Measurements from ENCODE around the gene HOPX.

HOPX gene

DNA sequence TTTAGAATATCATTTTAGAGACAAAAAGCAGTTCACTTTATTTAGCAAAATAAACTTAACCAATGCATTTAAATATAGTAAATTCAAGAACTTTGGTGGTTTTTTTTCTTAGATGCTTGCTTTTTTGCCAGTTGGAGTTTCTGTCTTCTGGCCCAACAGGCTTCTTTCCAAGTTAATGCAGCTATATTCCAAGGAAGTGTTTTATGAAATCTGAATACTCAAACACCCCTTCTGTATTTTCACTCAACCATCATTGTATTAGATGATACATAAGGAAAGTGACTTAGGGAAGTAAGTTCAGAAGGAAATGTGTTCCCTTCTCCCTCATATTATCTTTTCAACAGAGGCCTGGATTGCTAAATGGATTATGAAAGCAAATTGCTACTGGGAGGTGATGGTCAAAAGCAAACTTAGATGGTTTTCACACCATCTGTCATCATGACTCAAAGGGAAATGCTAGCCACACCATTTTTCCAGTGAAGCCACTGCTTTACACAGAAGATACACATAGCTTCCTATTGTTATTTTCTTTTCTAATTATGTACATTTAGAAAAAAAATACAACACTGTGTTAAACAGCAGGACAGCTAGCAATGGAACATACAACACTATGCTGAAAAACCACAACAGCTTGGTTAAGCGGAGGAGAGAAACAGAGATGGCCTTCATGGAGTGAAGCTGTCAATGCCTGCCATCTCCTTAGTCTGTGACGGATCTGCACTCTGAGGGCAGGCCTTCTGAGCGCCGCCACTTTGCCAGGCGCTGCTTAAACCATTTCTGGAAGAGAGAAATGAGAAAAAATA, 32.9 kb downstream of the HOPX start:
- H3K4me2 ChIP-seq (ENCODE audit: low read depth, low read length), result no peak overlapping the region
- DNase-seq, result no peak
- H3F3A ChIP-seq (ENCODE audit: insufficient read depth, low read length), result no peaks in the 10 kb centered on the region
- TF ChIP-seq, protein P1, sequence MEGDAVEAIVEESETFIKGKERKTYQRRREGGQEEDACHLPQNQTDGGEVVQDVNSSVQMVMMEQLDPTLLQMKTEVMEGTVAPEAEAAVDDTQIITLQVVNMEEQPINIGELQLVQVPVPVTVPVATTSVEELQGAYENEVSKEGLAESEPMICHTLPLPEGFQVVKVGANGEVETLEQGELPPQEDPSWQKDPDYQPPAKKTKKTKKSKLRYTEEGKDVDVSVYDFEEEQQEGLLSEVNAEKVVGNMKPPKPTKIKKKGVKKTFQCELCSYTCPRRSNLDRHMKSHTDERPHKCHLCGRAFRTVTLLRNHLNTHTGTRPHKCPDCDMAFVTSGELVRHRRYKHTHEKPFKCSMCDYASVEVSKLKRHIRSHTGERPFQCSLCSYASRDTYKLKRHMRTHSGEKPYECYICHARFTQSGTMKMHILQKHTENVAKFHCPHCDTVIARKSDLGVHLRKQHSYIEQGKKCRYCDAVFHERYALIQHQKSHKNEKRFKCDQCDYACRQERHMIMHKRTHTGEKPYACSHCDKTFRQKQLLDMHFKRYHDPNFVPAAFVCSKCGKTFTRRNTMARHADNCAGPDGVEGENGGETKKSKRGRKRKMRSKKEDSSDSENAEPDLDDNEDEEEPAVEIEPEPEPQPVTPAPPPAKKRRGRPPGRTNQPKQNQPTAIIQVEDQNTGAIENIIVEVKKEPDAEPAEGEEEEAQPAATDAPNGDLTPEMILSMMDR (IDR thresholded peaks at IDR 0.05; ENCODE audit: low read length), result no peak
- no peak for TF ChIP-seq EZH2 (optimal IDR thresholded peaks at IDR 0.05; ENCODE audit: low read depth, low read length)
- no peak for TF ChIP-seq EZH2phosphoT487 (IDR thresholded peaks at IDR 0.05; ENCODE audit: low read length)
- no peak overlapping the region for H2AFZ ChIP-seq (ENCODE audit: low read length)
- H3K4me3 ChIP-seq (ENCODE audit: low read length), result no peak overlapping the region
- no peaks in the 10 kb centered on the region for H3K36me3 ChIP-seq (replicated peaks; ENCODE audit: insufficient read depth, low read length)
- H3K9ac ChIP-seq (ENCODE audit: low read length), result no peak overlapping the region
- no peaks in the 10 kb centered on the region for H3K9me2 ChIP-seq (replicated peaks; ENCODE audit: insufficient read depth, low read length)
- H4K20me1 ChIP-seq (ENCODE audit: insufficient read depth, low read length), result no peaks in the 10 kb centered on the region
- H3K27me3 ChIP-seq (replicated peaks; ENCODE audit: insufficient read depth, low read length), result no peaks in the 10 kb centered on the region
- peaks cover 7% of the 10 kb centered on the region for H3K4me1 ChIP-seq (ENCODE audit: low read length)
- H3K79me2 ChIP-seq (ENCODE audit: low read length), result no peaks in the 10 kb centered on the region
- no peak overlapping the region for H3K27ac ChIP-seq (ENCODE audit: low read length)
- no peaks in the 10 kb centered on the region for H3K9me3 ChIP-seq (replicated peaks; ENCODE audit: insufficient read depth, low read length)

DNA sequence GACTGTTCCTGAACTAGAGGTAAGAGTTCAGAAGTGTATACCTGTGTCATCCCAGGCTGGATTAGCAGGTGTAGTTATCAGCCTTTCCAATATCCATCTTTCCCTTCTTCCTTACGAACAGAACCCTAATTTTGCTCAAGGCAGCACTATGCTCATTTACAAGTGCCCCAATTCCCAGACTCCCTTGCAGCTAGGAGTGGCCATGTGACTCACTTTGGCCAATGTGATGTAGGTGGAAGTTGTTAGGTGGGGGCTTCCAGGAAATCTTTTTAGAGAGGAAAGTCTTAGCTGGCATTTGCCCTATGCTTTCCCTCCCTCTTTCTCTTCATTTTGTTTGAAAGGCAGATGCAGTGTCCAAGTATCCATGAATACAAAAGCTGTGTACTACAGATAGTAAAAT, 34.8 kb downstream of the HOPX start:
- Histone ChIP-seq H3K27ac (ENCODE audit: low read length) (no peak overlapping the region), H3K4me1 (ENCODE audit: low read length) (0 out of 2 replicates have a peak, but pooled peaks cover 6% of the 10 kb centered on the region), H3K79me2 (ENCODE audit: low read length) (no peaks in the 10 kb centered on the region), H2AFZ (ENCODE audit: low read length) (no peak overlapping the region), H3K9me2 (replicated peaks; ENCODE audit: insufficient read depth, low read length) (no peaks in the 10 kb centered on the region), H3F3A (ENCODE audit: insufficient read depth, low read length) (no peaks in the 10 kb centered on the region), H3K27me3 (replicated peaks; ENCODE audit: insufficient read depth, low read length) (no peaks in the 10 kb centered on the region), H3K4me3 (ENCODE audit: low read length) (no peak overlapping the region), H3K9ac (ENCODE audit: low read length) (no peak overlapping the region), H4K20me1 (ENCODE audit: insufficient read depth, low read length) (no peaks in the 10 kb centered on the region), H3K36me3 (replicated peaks; ENCODE audit: insufficient read depth, low read length) (no peaks in the 10 kb centered on the region), H3K4me2 (ENCODE audit: low read depth, low read length) (no peak overlapping the region), H3K9me3 (replicated peaks; ENCODE audit: insufficient read depth, low read length) (no peaks in the 10 kb centered on the region)
- TF ChIP-seq EZH2phosphoT487 (IDR thresholded peaks at IDR 0.05; ENCODE audit: low read length) (no peak), EZH2 (optimal IDR thresholded peaks at IDR 0.05; ENCODE audit: low read depth, low read length) (no peak)
- TF ChIP-seq, protein P1 (IDR thresholded peaks at IDR 0.05; ENCODE audit: low read length), result no peak
- no peak for DNase-seq

DNA sequence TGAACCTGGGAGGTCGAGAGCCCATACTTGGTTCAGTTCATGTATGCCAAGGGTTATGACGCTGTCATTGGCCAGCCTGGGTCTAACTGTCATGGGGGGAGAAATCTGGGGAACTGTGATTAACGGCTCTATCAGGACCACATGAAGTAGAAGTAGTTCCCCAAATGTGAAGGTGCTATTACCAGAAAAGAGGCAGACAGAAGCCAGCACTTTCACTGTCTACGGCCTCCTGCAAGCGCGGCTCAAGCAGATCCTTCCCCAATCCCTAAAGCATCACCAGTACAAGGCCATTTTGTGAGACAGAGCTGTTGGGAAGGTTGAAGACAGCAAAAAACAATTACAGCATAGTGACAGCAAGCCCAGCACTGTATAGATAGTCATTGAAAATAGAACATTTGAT, 37.5 kb downstream of the HOPX start:
- no peaks in the 10 kb centered on the region for H3K9me3 ChIP-seq (replicated peaks; ENCODE audit: insufficient read depth, low read length)
- H3K4me3 ChIP-seq (ENCODE audit: low read length), result no peak overlapping the region
- DNase-seq, result no peak
- H4K20me1 ChIP-seq (ENCODE audit: insufficient read depth, low read length), result no peaks in the 10 kb centered on the region
- H3K27me3 ChIP-seq (replicated peaks; ENCODE audit: insufficient read depth, low read length), result no peaks in the 10 kb centered on the region
- H3K9me2 ChIP-seq (replicated peaks; ENCODE audit: insufficient read depth, low read length), result no peaks in the 10 kb centered on the region
- no peaks in the 10 kb centered on the region for H3K4me1 ChIP-seq (ENCODE audit: low read length)
- H3K27ac ChIP-seq (ENCODE audit: low read length), result no peak overlapping the region
- no peak overlapping the region for H3K4me2 ChIP-seq (ENCODE audit: low read depth, low read length)
- no peak for TF ChIP-seq EZH2 (optimal IDR thresholded peaks at IDR 0.05; ENCODE audit: low read depth, low read length)
- TF ChIP-seq EZH2phosphoT487 (IDR thresholded peaks at IDR 0.05; ENCODE audit: low read length), result no peak
- TF ChIP-seq, protein P1 (IDR thresholded peaks at IDR 0.05; ENCODE audit: low read length), result no peak
- H2AFZ ChIP-seq (ENCODE audit: low read length), result no peak overlapping the region
- H3K36me3 ChIP-seq (replicated peaks; ENCODE audit: insufficient read depth, low read length), result no peaks in the 10 kb centered on the region
- H3K9ac ChIP-seq (ENCODE audit: low read length), result no peak overlapping the region
- H3F3A ChIP-seq (ENCODE audit: insufficient read depth, low read length), result no peaks in the 10 kb centered on the region
- no peaks in the 10 kb centered on the region for H3K79me2 ChIP-seq (ENCODE audit: low read length)
